DOHH2 (cell line): ENCODE measurements around the gene SVBP.

Source experiments
- H3F3A ChIP-seq: fragments of 200-600 bp; sonication (generic), shearing (Covaris generic); 2 replicates; pipeline ENCODE4 v1.6.0; 2016; ENCODE audit warnings: antibody characterized with exemption, mild to moderate bottlenecking; ENCODE audit not compliant: control insufficient read depth, insufficient read depth
- H3K27ac ChIP-seq: fragments of 200-600 bp; sonication (generic); 2 replicates; pipeline ENCODE4 v1.5.1; 2014; ENCODE audit warnings: low read depth, mild to moderate bottlenecking, low read length, moderate library complexity
- H3K27me3 ChIP-seq: fragments of 200-600 bp; sonication (generic); 2 replicates; pipeline ENCODE4 v1.6.1; 2014; ENCODE audit warnings: mild to moderate bottlenecking, low read length, mixed read lengths; ENCODE audit not compliant: control insufficient read depth
- H3K36me3 ChIP-seq: fragments of 200-600 bp; sonication (generic); 2 replicates; pipeline ENCODE4 v1.6.1; 2014; ENCODE audit warnings: mild to moderate bottlenecking, low read length, moderate library complexity, mixed read lengths; ENCODE audit not compliant: control insufficient read depth
- H3K4me1 ChIP-seq: fragments of 200-600 bp; sonication (generic); 2 replicates; pipeline ENCODE4 v1.6.1; 2014; ENCODE audit warnings: mild to moderate bottlenecking, low read length, mixed read lengths; ENCODE audit not compliant: control insufficient read depth
- H3K4me2 ChIP-seq: fragments of 200-600 bp; sonication (generic); 2 replicates; pipeline ENCODE4 v1.6.0; 2014; ENCODE audit warnings: mild to moderate bottlenecking, low read length, moderate library complexity
- H3K4me3 ChIP-seq: fragments of 200-600 bp; sonication (generic); 2 replicates; pipeline ENCODE4 v1.5.1; 2014; ENCODE audit warnings: mild to moderate bottlenecking, low read length, mixed read lengths
- H3K79me2 ChIP-seq: fragments of 200-600 bp; sonication (generic); 2 replicates; pipeline ENCODE4 v1.6.1; 2014; ENCODE audit warnings: mild to moderate bottlenecking, low read length, mixed read lengths; ENCODE audit not compliant: control insufficient read depth
- H3K9me2 ChIP-seq: fragments of 200-600 bp; sonication (generic); replicated peaks from 2 replicates; pipeline ENCODE4 v1.6.1; 2014; ENCODE audit warnings: mild to moderate bottlenecking, low read length, mixed read lengths; ENCODE audit not compliant: control insufficient read depth
- H3K9me3 ChIP-seq: fragments of 200-600 bp; sonication (generic); 2 replicates; pipeline ENCODE4 v1.6.1; 2014; ENCODE audit warnings: antibody characterized with exemption, low read length, mixed read lengths; ENCODE audit not compliant: control insufficient read depth, insufficient read depth
- H4K20me1 ChIP-seq: fragments of 200-600 bp; sonication (generic); 2 replicates; pipeline ENCODE4 v1.6.0; 2014; ENCODE audit warnings: low read depth, mild to moderate bottlenecking, antibody characterized with exemption, low read length, moderate library complexity; ENCODE audit not compliant: control insufficient read depth, insufficient read depth
- CTCF ChIP-seq: fragments of 200-600 bp; sonication (generic); IDR thresholded peaks from one replicate; pipeline ENCODE4 v1.5.1; 2014; ENCODE audit warnings: antibody characterized with exemption, mild to moderate bottlenecking, low read depth, low read length; ENCODE audit not compliant: poor library complexity, severe bottlenecking
- EZH2phosphoT487 ChIP-seq: fragments of 200-600 bp; sonication (generic); IDR thresholded peaks from 2 replicates; pipeline ENCODE4 v1.6.1; 2017; ENCODE audit warnings: borderline replicate concordance, mild to moderate bottlenecking, antibody characterized with exemption, low read length, moderate library complexity, mixed read lengths

Gene SVBP

DNA sequence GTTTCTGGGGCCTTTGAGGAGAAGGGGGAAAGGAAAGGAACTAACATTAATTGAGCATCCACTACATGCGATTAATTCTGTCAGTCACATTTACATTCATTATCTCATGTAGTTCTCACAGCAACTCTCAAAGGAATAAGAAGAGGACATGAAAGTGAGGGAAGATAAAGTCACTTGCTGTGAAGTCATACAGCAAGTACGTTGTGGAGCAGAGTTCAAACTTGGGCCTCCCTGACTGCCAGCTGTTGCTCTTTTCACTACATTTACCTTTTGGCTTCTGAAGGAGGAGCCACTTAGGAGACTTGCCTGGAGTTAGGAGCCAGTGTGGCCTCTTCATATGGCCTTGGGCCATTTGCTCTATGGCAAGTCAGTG is 35.4 kb upstream of the SVBP start:
- Histone ChIP-seq H3K9me2 (no peaks in the 10 kb centered on the region), H3K36me3 (peaks cover 48% of the 10 kb centered on the region), H3K4me3 (no peak overlapping the region), H3K9me3 (peaks cover 3% of the 10 kb centered on the region; the same call in 1 of the 2 replicates), H3K4me2 (no peak overlapping the region), H3K79me2 (peaks cover 15% of the 10 kb centered on the region), H3F3A (peaks cover 6% of the 10 kb centered on the region; the same call in 1 of the 2 replicates), H4K20me1 (no peaks in the 10 kb centered on the region), H3K27me3 (no peaks in the 10 kb centered on the region), H3K4me1 (peaks cover 35% of the 10 kb centered on the region), H3K27ac (no peak overlapping the region)
- TF ChIP-seq EZH2phosphoT487: no peak
- TF ChIP-seq CTCF: no peak

GRCh38 chr1:42851960-42852607 is 34.9 kb upstream of the SVBP start:
- Histone ChIP-seq H3K27me3 (no peaks in the 10 kb centered on the region), H3K9me3 (peaks cover 3% of the 10 kb centered on the region; the same call in 1 of the 2 replicates), H3K4me2 (no peak overlapping the region), H4K20me1 (no peaks in the 10 kb centered on the region), H3K36me3 (peaks cover 49% of the 10 kb centered on the region), H3K27ac (no peak overlapping the region), H3K4me3 (no peak overlapping the region), H3K79me2 (peaks cover 20% of the 10 kb centered on the region), H3K9me2 (no peaks in the 10 kb centered on the region), H3K4me1 (peaks cover 39% of the 10 kb centered on the region), H3F3A (peaks cover 6% of the 10 kb centered on the region; the same call in 1 of the 2 replicates)
- TF ChIP-seq EZH2phosphoT487 (no peak), CTCF (no peak)

- H3F3A ChIP-seq: peaks cover 6% of the 10 kb centered on the region; the same call in 1 of the 2 replicates
- peaks cover 54% of the 10 kb centered on the region for H3K36me3 ChIP-seq
- no peaks in the 10 kb centered on the region for H4K20me1 ChIP-seq
- no peak overlapping the region for H3K4me2 ChIP-seq
- H3K9me2 ChIP-seq: no peaks in the 10 kb centered on the region
- H3K9me3 ChIP-seq: peaks cover 3% of the 10 kb centered on the region; the same call in 1 of the 2 replicates
- H3K27me3 ChIP-seq: no peaks in the 10 kb centered on the region
- no peak overlapping the region for H3K27ac ChIP-seq
- H3K79me2 ChIP-seq: peaks cover 27% of the 10 kb centered on the region
- peaks cover 39% of the 10 kb centered on the region for H3K4me1 ChIP-seq
- no peak overlapping the region for H3K4me3 ChIP-seq
- no peak for TF ChIP-seq EZH2phosphoT487
Measured at GRCh38 chr1:42851420-42851819, 34.2 kb upstream of the SVBP start.

GRCh38 chr1:42849944-42850343 is 32.7 kb upstream of the SVBP start:
- H3K79me2 ChIP-seq: peaks cover 27% of the 10 kb centered on the region
- H3K9me2 ChIP-seq: no peaks in the 10 kb centered on the region
- no peak overlapping the region for H3K27ac ChIP-seq
- H3K4me3 ChIP-seq: no peak overlapping the region
- no peak overlapping the region for H3K4me2 ChIP-seq
- peaks cover 54% of the 10 kb centered on the region for H3K36me3 ChIP-seq
- H3K9me3 ChIP-seq: no peaks in the 10 kb centered on the region; the same call in 1 of the 2 replicates
- H3F3A ChIP-seq: peaks cover 6% of the 10 kb centered on the region; the same call in 1 of the 2 replicates
- no peaks in the 10 kb centered on the region for H4K20me1 ChIP-seq
- H3K4me1 ChIP-seq: peaks cover 47% of the 10 kb centered on the region
- TF ChIP-seq CTCF (no peak), EZH2phosphoT487 (no peak)
- no peaks in the 10 kb centered on the region for H3K27me3 ChIP-seq
